Astrocyte of the hippocampus (primary cell): ENCODE data around the gene DDX56.
"Not testable (repeated sequence)": the region's sequence is repeated elsewhere in the genome, so short reads cannot be mapped to it uniquely, and the experiment has no call there.

Source experiments
- DNase-seq: peaks from one replicate; pipeline ENCODE4 v3.0.0; 2011; ENCODE audit warnings: low read depth, low spot score

The DDX56 gene

DNA sequence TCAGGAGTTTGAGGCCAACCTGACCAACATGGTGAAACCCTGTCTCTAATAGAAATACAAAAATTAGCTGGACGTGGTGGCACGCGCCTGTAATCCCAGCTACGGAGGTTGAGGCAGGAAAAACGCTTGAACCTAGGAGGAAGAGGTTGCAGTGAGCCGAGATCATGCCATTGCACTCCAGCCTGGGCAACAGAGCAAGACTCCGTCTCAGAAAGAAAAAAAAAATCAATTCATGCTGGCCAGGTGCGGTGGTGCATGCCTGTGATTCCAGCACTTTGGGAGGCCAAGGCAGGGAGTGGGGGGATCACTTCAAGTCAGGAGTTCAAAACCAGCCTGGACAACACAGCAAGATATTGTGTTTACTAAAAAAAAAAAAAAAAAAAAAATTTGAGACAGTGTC lies 23.5 kb upstream of the DDX56 start:
- not testable (repeated sequence) for DNase-seq

DNA sequence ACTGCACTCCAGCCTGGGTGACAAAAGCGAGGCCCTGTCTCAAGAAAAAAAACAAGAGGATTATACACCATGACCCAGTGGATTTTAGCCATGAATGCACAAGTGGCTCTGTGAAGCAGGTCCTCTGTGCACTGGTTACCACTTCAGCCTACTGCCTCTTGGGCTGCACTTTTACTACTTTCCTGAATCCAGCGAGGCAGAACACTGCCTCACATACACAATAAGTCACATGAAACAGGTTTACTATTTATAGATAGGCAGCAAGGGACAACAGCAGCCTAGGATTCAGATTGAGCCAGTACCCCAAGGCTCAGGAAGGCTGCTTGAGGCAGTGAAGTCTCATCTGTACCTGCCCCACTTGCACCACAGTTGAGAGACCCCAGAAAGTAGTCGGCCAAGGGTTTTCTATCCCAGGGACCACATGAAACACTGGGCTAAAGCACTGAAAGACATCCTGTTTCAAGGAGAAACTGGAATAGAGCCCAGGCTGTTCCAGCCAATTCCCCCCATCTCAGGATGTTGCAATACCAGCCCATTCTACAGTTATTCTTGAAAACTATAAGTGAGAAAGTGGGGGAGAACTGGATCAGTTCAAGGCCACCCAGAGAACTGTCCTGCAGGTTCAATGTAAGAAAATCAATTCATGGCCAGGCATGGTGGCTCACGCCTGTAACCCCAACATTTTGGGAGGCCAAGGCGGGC lies 22.4 kb upstream of the DDX56 start:
- DNase-seq: no peak

DNA sequence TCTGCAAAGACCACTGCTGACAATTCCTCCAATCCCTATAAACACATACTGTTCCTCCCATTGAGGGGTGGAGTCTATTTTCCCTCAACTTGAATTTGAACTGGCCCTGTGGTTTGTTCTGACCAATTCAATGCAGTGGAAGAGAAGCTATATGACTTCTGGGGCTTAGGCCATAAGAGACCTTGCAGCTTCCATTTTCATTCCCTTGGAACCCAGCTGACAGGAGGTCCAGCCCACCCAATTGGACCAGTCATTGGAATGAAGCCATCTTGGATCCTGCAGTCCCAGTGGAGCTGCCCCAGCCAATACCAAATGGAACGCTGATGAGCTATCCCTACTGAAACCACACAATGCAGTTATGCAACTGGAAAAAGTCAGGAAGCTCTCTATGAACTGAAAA lies 17.2 kb upstream of the DDX56 start:
- no peak for DNase-seq

DNA sequence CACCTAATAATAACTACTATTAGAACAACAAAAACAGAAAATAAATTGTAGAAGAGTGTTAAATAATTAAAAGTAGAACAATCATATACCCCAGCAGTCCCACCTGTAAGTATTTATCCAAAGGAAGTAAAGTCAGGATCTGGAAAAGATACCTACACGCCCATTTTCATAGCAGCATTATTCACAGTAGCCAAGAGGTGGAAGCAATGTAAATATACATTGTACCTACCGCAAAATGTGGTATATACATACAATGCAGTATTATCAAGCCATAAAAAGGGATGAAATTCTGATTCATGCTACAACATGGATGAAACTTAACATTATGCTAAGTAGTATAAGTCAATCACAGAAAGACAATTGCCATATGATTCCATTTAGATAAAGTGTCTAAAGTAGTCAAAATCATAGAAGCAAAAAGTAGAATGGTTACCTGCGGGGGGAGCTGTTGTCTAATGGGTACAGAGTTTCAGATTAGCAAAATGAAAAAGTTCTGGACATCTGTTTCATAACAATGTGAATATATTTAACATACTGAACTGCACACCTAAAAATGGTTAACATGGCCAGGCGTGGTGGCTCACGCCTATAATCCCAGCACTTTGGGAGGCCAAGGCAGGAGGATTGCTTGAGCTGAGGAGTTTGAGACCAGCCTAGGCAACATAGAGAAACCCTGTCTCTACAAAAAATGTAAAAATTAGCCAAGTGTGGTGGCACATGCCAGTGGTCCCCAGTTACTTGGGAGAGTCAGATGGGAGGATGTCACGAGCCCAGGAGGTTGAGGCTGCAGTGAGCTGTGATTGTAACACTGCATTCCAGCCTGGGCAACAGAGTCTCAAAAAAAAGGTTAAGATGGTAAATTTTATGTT lies 14.4 kb upstream of the DDX56 start:
- DNase-seq: peak; percentile 67

GRCh38 chr7:44583146-44583865 lies 9.6 kb upstream of the DDX56 start:
- no peak for DNase-seq

DNA sequence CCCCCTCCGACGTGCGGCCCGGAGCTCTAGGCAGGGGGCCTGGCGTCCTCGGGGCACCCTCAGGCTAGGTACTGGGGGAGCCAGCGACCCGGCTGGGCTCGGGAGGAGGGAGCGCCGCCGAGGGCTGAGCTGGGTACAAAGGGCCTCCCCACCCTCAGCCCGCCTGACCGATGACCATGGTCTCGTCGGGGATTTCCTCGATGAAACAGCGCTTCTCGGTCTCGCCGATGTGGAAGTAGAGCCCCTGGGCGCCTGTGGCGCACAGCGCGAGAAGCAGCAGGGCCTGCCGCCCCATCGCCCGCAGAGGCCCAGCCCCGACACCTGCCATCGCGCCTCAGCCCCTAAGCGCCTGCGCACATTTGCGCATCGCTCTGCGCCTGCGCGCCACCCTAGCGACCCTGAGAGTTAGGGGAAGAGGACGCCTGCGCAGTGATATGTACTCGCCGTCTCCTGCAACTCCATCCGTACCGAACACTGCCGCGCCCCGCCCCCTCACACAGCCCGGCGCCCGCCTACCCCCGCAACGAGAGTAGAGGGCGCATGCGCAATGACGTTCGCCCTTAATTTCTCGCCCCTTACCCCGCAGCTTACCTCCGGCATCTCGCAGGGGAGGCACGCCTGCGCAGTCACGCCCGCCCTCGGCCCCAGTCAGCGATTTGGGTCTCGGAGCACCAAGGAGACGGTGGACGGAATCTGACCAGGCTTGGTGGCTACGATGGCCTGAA lies 8.3 kb upstream of the DDX56 start, which contains the start of gene TMED4:
TSS of gene TMED4 (minus strand) at position 353 of the 725 bp plus-strand sequence. CDS start at position 328, 25 bp downstream.
- DNase-seq: peak; percentile 100

- peak; percentile 28 for DNase-seq
Observed at GRCh38 chr7:44580945-44581878, 7.5 kb upstream of the DDX56 start.

- DNase-seq: no peak
Observed at GRCh38 chr7:44576228-44576627, 2.5 kb upstream of the DDX56 start.

- no peak for DNase-seq
Observed at GRCh38 chr7:44575054-44575453, 1.3 kb upstream of the DDX56 start.

DNA sequence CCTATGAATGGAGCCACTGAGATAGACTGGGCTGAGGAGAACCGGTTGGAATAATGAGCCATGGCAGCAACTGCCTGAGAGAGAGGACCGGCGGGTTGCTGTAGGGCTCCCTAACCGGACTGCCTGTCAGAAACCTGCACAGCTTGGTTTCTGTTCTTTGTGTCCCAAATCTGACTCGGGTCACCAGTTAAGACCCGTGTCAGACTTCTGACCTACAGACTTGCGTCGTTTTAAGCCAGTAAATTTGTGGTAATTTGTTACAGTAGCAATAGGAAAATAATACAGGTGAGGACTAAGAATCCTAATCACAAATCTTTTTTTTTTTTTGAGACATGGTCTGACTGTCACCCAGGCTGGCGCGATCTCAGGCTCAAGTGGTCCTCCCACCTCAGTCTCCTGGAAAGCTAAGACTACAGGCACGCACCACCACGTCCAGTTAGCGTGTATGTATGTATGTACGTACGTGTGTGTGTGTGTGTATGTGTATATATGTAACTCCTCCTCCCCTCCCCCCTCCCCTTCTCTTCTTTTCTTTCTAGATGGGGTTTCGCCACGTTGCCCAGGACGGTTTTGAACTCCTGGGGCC lies 672 bp upstream of the DDX56 start:
- DNase-seq: no peak

DNA sequence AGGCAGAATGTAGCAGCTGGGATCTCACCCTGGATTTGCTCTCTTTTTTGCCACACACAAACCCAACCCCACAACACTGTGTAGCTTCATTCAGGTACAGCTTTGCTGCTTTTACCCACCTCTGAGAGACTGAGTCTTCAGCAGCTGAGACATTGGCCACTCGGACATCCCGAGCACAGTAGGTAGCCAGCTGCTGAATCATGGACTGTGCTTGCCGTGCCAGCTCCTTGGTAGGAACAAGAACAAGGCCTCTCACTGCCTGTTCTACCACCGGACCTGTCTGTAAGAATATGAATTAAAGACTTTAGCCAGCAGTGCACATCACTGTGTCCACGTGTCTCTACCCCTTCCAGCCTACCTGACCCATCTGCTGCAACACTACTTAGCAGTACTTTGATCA lies 937 bp downstream of the DDX56 start:
- DNase-seq: no peak

GRCh38 chr7:44569959-44570358 lies 3.7 kb downstream of the DDX56 start:
- no peak for DNase-seq

DNA sequence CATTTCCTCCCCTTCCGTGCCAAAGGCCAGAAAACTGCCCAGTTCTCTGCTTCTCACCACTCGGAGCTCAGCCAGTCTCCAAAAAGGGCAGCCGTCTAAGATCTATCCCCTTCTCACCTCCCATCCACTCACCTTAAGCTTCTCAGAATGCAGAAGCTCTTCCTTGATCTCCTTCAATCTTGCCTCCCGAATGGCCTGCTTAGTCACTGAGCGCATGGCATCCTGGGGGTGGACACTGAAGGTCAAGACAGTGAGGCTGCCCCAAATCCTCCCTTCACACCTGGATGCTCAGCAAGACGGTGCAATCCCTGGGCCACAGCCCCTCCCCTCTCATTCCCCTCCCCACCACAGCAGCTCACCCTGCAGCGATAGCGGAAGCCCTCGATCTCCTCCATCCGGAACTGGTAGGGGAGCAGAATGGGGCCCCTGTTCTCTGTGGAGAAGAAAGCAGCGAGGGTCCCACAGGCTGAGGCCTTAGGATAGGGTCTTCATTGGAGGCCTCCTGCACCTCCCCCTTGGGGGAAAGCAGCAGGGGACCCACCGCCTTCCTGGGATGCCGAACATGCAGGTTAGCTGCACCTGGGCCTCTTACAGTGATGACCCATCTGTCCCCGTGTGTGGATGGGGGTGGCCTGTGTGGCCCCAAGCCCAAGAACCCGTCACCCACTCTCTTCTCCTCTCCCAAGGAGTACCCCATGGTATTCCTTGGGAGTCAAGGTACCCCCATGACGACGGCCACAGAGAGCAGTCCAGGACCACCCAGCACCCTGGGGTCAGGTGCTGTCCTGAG lies 4.7 kb downstream of the DDX56 start:
- DNase-seq: no peak

GRCh38 chr7:44567884-44568283 lies 5.8 kb downstream of the DDX56 start:
- no peak for DNase-seq

DNA sequence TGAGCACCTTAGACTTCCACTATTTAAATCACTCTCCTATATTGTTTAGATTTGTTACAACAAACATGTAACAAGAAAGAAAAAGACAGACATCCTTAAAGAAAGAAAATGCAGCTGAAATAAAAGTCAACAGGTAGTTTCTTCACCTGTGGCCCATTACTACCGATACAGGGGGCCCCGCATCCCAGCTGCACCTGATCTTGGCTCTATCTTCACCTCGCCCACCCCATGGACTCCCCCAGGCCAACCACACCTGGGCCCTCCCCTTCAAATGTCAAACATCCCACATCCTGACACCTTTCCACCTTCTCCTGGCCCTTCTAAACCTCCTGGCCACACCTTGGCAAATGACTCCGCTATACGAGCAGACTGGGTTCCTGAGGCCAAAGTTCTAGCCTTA lies 7.0 kb downstream of the DDX56 start:
- DNase-seq: no peak

DNA sequence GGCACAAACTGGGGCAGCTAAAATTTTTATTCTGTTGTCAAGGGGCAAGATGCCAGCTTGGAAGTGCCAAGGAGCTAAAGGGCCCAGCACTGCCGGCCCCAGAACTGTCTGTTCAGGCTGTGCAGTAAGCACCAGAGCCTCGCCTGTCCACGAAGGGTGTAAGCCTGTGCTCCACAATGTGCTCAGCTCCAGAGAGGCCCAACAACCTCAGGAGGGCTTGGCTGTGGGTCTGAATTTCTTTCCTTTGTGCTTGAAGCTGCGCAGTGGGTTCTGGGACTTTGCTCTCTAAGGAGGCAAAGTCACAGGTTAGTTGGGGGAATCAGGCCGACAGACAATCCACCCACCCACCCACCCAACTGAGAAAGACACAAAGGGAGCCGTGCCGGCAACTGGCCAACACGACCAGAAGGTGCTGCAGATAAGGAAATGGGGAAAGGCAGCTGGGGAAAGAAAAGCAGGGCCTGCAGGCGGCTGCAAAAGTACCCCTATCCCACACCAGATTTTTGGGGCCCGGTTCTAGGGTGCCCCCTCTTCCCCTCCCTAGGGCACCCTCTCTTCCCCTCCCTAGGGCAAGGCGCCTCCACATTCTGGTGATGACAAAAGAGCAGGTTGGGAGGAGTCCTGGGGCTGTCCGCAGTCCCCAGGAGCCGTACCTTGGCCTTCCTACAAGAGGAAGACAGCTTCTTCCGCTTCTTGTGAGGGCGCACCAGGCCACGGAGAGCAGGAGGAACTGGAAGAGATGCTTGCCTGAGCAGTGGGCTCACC lies 7.7 kb downstream of the DDX56 start:
- DNase-seq: no peak

GRCh38 chr7:44565097-44565794 lies 8.5 kb downstream of the DDX56 start:
- peak; percentile 78 for DNase-seq

- no peak for DNase-seq
Observed at GRCh38 chr7:44564606-44565005, 9.1 kb downstream of the DDX56 start.
